PC-9 (cell line): Measurements from ENCODE around the gene MBD5. TPM values are rescaled to one million over a fixed set of nuclear protein-coding genes. Genes with fewer than 3 reads are reported as not detected.

Experiments used
- BruUV-seq: library from RNA; stranded (reverse); fragments of 400-500 nt; replicated peaks from 2 replicates; lab custom pipeline; 2021; lab: Mats Ljungman, UMichigan
- CTCF ChIA-PET: fragments of 300-600 bp; sonication (Branson Sonifier 250); formaldehyde crosslinking; loops from one replicate; lab custom pipeline; 2022; ENCODE audit warnings: antibody characterized with exemption; lab: Charles Lee
- POLR2A ChIA-PET: fragments of 300-600 bp; sonication (Branson Sonifier 250); formaldehyde crosslinking; loops from one replicate; lab custom pipeline; 2022; ENCODE audit warnings: antibody characterized with exemption; ENCODE audit not compliant: unreplicated experiment; lab: Charles Lee
- DNase-seq, 2 experiments: peaks; one replicate each; pipeline versions ENCODE4 v3.0.0 to v3.0.0-alpha.2; 2015 to 2022; ENCODE audit warnings: mixed read lengths in 1 of 2
- H2AFZ ChIP-seq: fragments of 200-600 bp; sonication (generic); 2 replicates; pipeline ENCODE4 v1.8.1; 2017; ENCODE audit warnings: antibody characterized with exemption
- H3F3A ChIP-seq: fragments of 200-600 bp; sonication (generic); 2 replicates; pipeline ENCODE4 v1.8.1; 2017; ENCODE audit warnings: antibody characterized with exemption, mild to moderate bottlenecking, low read depth; ENCODE audit not compliant: insufficient read depth
- H3K27ac ChIP-seq: fragments of 200-600 bp; sonication (generic); 2 replicates; pipeline ENCODE4 v1.6.1; 2016; ENCODE audit warnings: mixed run types
- H3K27me3 ChIP-seq: fragments of 200-600 bp; sonication (generic); 2 replicates; pipeline ENCODE4 v1.6.1; 2016; ENCODE audit warnings: low read depth, mixed run types; ENCODE audit not compliant: insufficient read depth
- H3K36me3 ChIP-seq: fragments of 200-600 bp; sonication (generic); 2 replicates; pipeline ENCODE4 v1.6.1; 2016; ENCODE audit warnings: low read depth, mixed run types
- H3K4me1 ChIP-seq: fragments of 200-600 bp; sonication (generic); replicated peaks from 2 replicates; pipeline ENCODE4 v1.6.1; 2016; ENCODE audit warnings: mixed run types; ENCODE audit not compliant: insufficient read depth
- H3K4me2 ChIP-seq: fragments of 200-600 bp; sonication (generic); 2 replicates; pipeline ENCODE4 v1.6.1; 2017; ENCODE audit warnings: mixed run types
- H3K4me3 ChIP-seq: fragments of 200-600 bp; sonication (generic); 2 replicates; pipeline ENCODE4 v1.6.1; 2016; ENCODE audit warnings: mixed run types
- H3K79me2 ChIP-seq: fragments of 200-600 bp; sonication (generic); 2 replicates; pipeline ENCODE4 v1.6.1; 2017; ENCODE audit warnings: low read depth, mixed run types
- H3K9me2 ChIP-seq: fragments of 200-600 bp; sonication (generic); 2 replicates; pipeline ENCODE4 v1.8.1; 2017; ENCODE audit warnings: mild to moderate bottlenecking; ENCODE audit not compliant: insufficient read depth
- H3K9me3 ChIP-seq: fragments of 200-600 bp; sonication (generic); 2 replicates; pipeline ENCODE4 v1.8.1; 2016; ENCODE audit warnings: low read depth; ENCODE audit not compliant: insufficient read depth
- H4K20me1 ChIP-seq: fragments of 200-600 bp; sonication (generic); 2 replicates; pipeline ENCODE4 v1.8.1; 2017; ENCODE audit not compliant: insufficient read depth
- CTCF ChIP-seq: fragments of 200-600 bp; sonication (generic); conservative IDR thresholded peaks from 2 replicates; pipeline ENCODE4 v1.6.1; 2017; ENCODE audit warnings: mixed run types, antibody characterized with exemption, mild to moderate bottlenecking, moderate library complexity
- EZH2 ChIP-seq: fragments of 200-600 bp; sonication (generic); IDR thresholded peaks from 2 replicates; pipeline ENCODE4 v1.8.0; 2017; ENCODE audit warnings: antibody characterized with exemption, low read depth
- intact Hi-C: fragments of 100-400 bp; cut with micrococcal nuclease; formaldehyde crosslinking; loops from one replicate; pipeline ENCODE4 v1.10.0; 2022; ENCODE audit not compliant: unreplicated experiment
- total RNA-seq: library from RNA; stranded (reverse); gene quantifications from 2 replicates; pipeline ENCODE4 v1.2.3, GENCODE V29; 2021

MBD5 gene
- total RNA-seq, 1 experiment from 2014 or later: 46.5 TPM

GRCh38 chr2:148546270-148546669, 525.4 kb downstream of the MBD5 start:
- DNase-seq: no peak
- no peaks in the 10 kb centered on the region for H3F3A ChIP-seq
- H3K4me3 ChIP-seq: no peak overlapping the region
- TF ChIP-seq EZH2 (no peak), CTCF (no peak)
- no peaks in the 10 kb centered on the region for H3K79me2 ChIP-seq
- no peaks in the 10 kb centered on the region for H3K9me2 ChIP-seq
- intact Hi-C loops: no loop called here
- no peak overlapping the region for H3K27ac ChIP-seq
- no peak overlapping the region for H2AFZ ChIP-seq
- H3K27me3 ChIP-seq: no peaks in the 10 kb centered on the region
- ChIA-PET POLR2A (no interaction called here), CTCF (no interaction called here)
- H3K36me3 ChIP-seq: no peaks in the 10 kb centered on the region
- H3K4me2 ChIP-seq: no peak overlapping the region
- no peaks in the 10 kb centered on the region for H4K20me1 ChIP-seq
- no peaks in the 10 kb centered on the region for H3K4me1 ChIP-seq
- BruUV-seq: no TSS peak
- H3K9me3 ChIP-seq: no peaks in the 10 kb centered on the region

DNA sequence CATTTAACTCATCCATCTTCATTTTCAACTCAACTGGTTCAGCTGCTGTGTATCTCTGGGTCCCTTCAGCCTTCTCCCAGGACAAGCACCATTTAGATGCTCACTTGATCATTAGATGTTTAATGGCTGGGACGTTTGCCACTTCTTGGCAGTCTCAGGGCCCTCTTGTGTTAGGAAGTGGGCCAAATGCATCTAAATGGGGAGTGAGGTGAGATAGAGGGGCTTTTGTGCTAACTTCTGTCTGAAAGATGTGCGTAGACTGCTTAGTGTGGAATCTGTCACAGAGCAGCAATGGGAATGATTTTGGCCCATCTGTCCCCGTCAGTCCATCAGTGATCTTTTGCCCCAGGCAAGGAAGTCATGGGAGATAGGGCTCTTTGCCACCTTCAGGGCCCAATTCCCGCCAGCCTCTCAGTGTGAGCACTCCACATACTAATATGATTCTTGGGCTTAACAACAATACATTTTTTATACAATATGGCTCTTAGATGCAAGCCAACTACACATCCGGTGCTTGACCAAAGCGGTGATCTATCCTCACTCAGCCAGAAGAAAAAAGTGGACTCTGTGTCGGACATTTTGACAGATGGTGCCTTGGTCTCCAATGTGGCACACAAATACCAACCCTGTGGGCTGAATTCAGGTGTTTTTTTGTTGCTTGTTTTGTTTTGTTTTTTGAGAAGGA, 528.0 kb downstream of the MBD5 start:
- no TSS peak for BruUV-seq
- ChIA-PET POLR2A (no interaction called here), CTCF (no interaction called here)

DNA sequence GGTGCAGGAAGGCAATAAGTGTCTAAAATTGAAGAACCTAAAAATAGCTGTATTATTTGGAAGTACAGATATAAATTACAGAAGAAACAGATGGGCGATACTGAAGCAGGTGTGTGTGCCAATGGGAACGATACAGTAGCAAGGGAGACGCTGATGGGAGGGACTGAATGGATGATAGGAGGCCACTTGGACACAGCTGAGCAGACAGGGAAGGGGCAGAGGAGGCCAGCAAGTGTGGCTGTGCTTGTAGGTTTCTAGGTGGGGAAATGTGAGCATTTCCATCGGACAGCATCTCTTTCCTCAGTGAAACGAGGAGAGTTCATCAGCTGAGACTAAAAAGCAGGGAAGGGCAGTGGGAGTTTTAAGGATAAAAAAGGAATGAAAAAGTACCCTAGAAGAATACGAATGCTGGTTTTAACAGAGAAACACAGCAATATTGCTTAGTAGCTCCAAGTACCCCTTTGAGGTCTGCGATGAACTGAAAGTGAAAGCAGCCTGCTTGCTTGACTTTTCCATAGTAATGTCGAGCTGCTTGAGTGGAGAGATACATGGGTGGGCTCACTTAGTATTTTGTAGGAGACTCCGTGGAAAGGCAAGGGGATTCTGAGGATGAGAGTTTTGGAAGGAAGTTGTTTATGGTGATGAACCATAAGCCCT, 531.9 kb downstream of the MBD5 start:
- intact Hi-C loops: no loop called here
- Histone ChIP-seq H3K9me3 (no peaks in the 10 kb centered on the region), H3F3A (peaks cover 8% of the 10 kb centered on the region; the same call in 1 of the 2 replicates), H3K4me2 (no peak overlapping the region), H4K20me1 (no peaks in the 10 kb centered on the region), H3K9me2 (no peaks in the 10 kb centered on the region), H3K4me3 (no peak overlapping the region), H3K79me2 (no peaks in the 10 kb centered on the region), H3K36me3 (no peaks in the 10 kb centered on the region), H3K4me1 (peaks cover 22% of the 10 kb centered on the region), H3K27ac (no peak overlapping the region), H3K27me3 (no peaks in the 10 kb centered on the region), H2AFZ (no peak overlapping the region)
- ChIA-PET CTCF (no interaction called here), POLR2A (no interaction called here)
- BruUV-seq: no TSS peak
- TF ChIP-seq EZH2: no peak
- no peak for TF ChIP-seq CTCF
- DNase-seq: no peak

More for the DNA sequence above, 528.0 kb downstream of the MBD5 start:
- no peak overlapping the region for H3K27ac ChIP-seq
- no peak overlapping the region for H3K4me2 ChIP-seq
- H3K79me2 ChIP-seq: no peaks in the 10 kb centered on the region
- TF ChIP-seq EZH2: no peak
- no peak for TF ChIP-seq CTCF
- H3K36me3 ChIP-seq: no peaks in the 10 kb centered on the region
- DNase-seq: no peak
- intact Hi-C loops: no loop called here
- H3K9me3 ChIP-seq: no peaks in the 10 kb centered on the region
- H4K20me1 ChIP-seq: no peaks in the 10 kb centered on the region
- no peaks in the 10 kb centered on the region for H3K27me3 ChIP-seq
- H3K4me1 ChIP-seq: peaks cover 7% of the 10 kb centered on the region
- no peak overlapping the region for H2AFZ ChIP-seq
- no peak overlapping the region for H3K4me3 ChIP-seq
- H3K9me2 ChIP-seq: no peaks in the 10 kb centered on the region
- no peaks in the 10 kb centered on the region; the same call in 1 of the 2 replicates for H3F3A ChIP-seq
